ENCODE measurements around the gene RAG2. TPM values are rescaled to one million over a fixed set of nuclear protein-coding genes. Genes with fewer than 3 reads are reported as not detected.

Gene RAG2
- total and polyA plus RNA-seq, 10 of the 15 experiments (the other 5 are each of a cell fraction or from before 2014, with no cell fraction given): not detected

DNA sequence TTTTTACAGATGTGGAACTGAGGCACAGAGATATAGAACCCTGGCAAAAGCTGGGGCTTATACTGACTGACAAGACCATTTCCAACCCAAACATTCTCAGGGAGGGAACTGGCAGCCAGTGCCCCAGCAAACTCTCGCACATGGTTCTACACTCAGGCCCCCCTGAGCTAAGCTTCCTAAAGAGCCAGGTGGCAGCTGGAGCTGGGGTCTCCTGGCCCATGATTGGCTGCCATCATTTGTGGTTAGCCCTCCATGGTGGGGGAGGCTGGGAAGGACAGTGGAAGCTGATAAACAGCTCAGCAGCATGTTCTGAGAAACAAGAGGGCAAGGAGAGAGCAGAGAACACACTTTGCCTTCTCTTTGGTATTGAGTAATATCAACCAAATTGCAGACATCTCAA is 30.3 kb downstream of the RAG2 start, which contains the start of gene RAG1 (continued):
- TF ChIP-seq USF2 (IDR thresholded peaks at IDR 0.05; ENCODE audit: borderline replicate concordance, low read depth, low read length): no peak
- TF ChIP-seq SMAD1 (IDR thresholded peaks at IDR 0.05; ENCODE audit: low read depth, partially characterized antibody): no peak
- no peak for TF ChIP-seq NFYB (IDR thresholded peaks at IDR 0.05; ENCODE audit: insufficient read depth, low read depth, low read length)
- no peak for TF ChIP-seq DPF2 (IDR thresholded peaks at IDR 0.05)
- no peak for TF ChIP-seq POLR2A (IDR thresholded peaks at IDR 0.05; ENCODE audit: low read depth, low read length)
- TF ChIP-seq RFX5 (IDR thresholded peaks at IDR 0.05; ENCODE audit: low read depth, low read length): no peak
- TF ChIP-seq KDM1A (IDR thresholded peaks at IDR 0.05; ENCODE audit: borderline replicate concordance): no peak
- TF ChIP-seq NR2C2 (IDR thresholded peaks at IDR 0.05; ENCODE audit: borderline replicate concordance, control insufficient read depth, insufficient read length, low read depth): no peak
- no peak for TF ChIP-seq CBFB (IDR thresholded peaks at IDR 0.05; ENCODE audit: low read depth)

- Histone ChIP-seq H3K79me2 (ENCODE audit: control insufficient read depth, insufficient read depth, low read length) (no peaks in the 10 kb centered on the region), H3K36me3 (ENCODE audit: control insufficient read depth in 2 of 2, insufficient read depth in 2 of 2, low read length in 1 of 2) (no peaks in the 10 kb centered on the region), H4K20me1 (ENCODE audit: control insufficient read depth, insufficient read depth) (no peaks in the 10 kb centered on the region), H3K9ac (ENCODE audit: control insufficient read depth, insufficient read depth, low read length) (no peak overlapping the region), H3K9me3 (replicated peaks; ENCODE audit: control insufficient read depth, insufficient read depth, low read length) (no peaks in the 10 kb centered on the region), H3K27ac (ENCODE audit: control insufficient read depth, insufficient read depth) (no peak overlapping the region), H3K4me1 (ENCODE audit: control insufficient read depth, insufficient read depth, low read length) (no peaks in the 10 kb centered on the region), H2AFZ (ENCODE audit: control insufficient read depth, low read depth, low read length) (no peak overlapping the region), H3K27me3 (replicated peaks in 1 of 2; ENCODE audit: control insufficient read depth in 2 of 2, insufficient read depth in 2 of 2, low read length in 1 of 2) (peaks cover 0 to 8% of the 10 kb centered on the region in 2 experiments; a peak in 1 of 4 replicates), H3K4me2 (ENCODE audit: control insufficient read depth, insufficient read depth) (no peak overlapping the region), H3K4me3 (no peak overlapping the region)
- FAIRE-seq (no peak), DNase-seq (ENCODE audit: low read depth, low spot score) (no peak), ATAC-seq (no peak)
- TF ChIP-seq RAD21 (IDR thresholded peaks at IDR 0.05; ENCODE audit: insufficient read depth, low read depth, low read length) (peak; percentile 27; the same call in 1 of the 2 replicates), CTCF (IDR thresholded peaks at IDR 0.05 in 2 of 3, conservative IDR thresholded peaks at IDR 0.05 in 1 of 3; ENCODE audit: control insufficient read depth in 2 of 3, extremely low read depth in 1 of 3, insufficient read depth in 1 of 3, low read depth in 3 of 3, low read length in 3 of 3) (peak in 1 of 3 experiments; percentile 23; a peak in 1 of 6 replicates), ZSCAN29 (IDR thresholded peaks at IDR 0.05) (no peak)
- ChIA-PET CTCF (interaction anchor here (1.0 to 10.8 kb wide), 4 partner anchors 93 to 274 kb away, joined by 3 to 208 read pairs (median 6); no protein-coding TSS in a partner anchor), SMC1A (ENCODE audit: uncharacterized antibody, unreplicated experiment) (interaction anchor here (0.6 to 1.8 kb wide), 4 partner anchors 10 to 273 kb away, joined by 3 to 7 read pairs (median 3); no protein-coding TSS in a partner anchor), RAD21 (ENCODE audit: unreplicated experiment) (interaction anchor here (5.5 kb wide), 1 partner anchor 182 kb away, joined by 67 read pairs; no protein-coding TSS in a partner anchor), POLR2A (no interaction called here)
- WGBS (ENCODE audit: insufficient coverage, insufficient replicate concordance, low lambda C conversion rate, missing lambda C conversion rate): 2% methylated on average over 4 of the region's 4 CpGs
- intact Hi-C loops (cut with micrococcal nuclease; ENCODE audit: unreplicated experiment): loop anchor here (2.0 kb wide), 1 partner anchor 56 kb away; no protein-coding TSS in a partner anchor
- no TSS peak for BruUV-seq (replicated peaks)
- in situ Hi-C loops (cut with MboI): no loop called here
Observed at GRCh38 chr11:36566407-36567053, 31.5 kb downstream of the RAG2 start.
